Stimulated activated naive CD8-positive, alpha-beta T cell treated with anti-CD3 and anti-CD28 coated beads, Interleukin-15, Interleukin-2, amounts not matched to agents 100 ng/mL and 50 ng/mL, for 24 hours (primary cell): Measurements from ENCODE around the gene OPCML.

Experiments
- H3K27ac Mint-ChIP-seq: one replicate; pipeline ENCODE4 v1.8.0; 2021; ENCODE audit warnings: mild to moderate bottlenecking, mixed read lengths
- H3K27me3 Mint-ChIP-seq: one replicate; pipeline ENCODE4 v1.8.0; 2021; ENCODE audit warnings: mixed read lengths
- H3K36me3 Mint-ChIP-seq: one replicate; pipeline ENCODE4 v1.8.0; 2021; ENCODE audit warnings: low read depth, mixed read lengths
- H3K4me1 Mint-ChIP-seq: one replicate; pipeline ENCODE4 v1.8.0; 2021; ENCODE audit warnings: low read depth, mixed read lengths
- H3K4me3 Mint-ChIP-seq: one replicate; pipeline ENCODE4 v1.8.0; 2021; ENCODE audit warnings: mild to moderate bottlenecking, mixed read lengths
- H3K9me3 Mint-ChIP-seq: one replicate; pipeline ENCODE4 v1.8.0; 2021; ENCODE audit warnings: mixed read lengths

Gene OPCML

GRCh38 chr11:132960273-132961078, 571.8 kb downstream of the OPCML start:
- Mint-ChIP-seq H3K27ac (no peak overlapping the region), H3K9me3 (peaks cover 4% of the 10 kb centered on the region), H3K4me1 (no peaks in the 10 kb centered on the region), H3K4me3 (no peak overlapping the region), H3K27me3 (no peaks in the 10 kb centered on the region), H3K36me3 (no peaks in the 10 kb centered on the region)

GRCh38 chr11:132959693-132960092, 572.6 kb downstream of the OPCML start:
- Mint-ChIP-seq H3K36me3 (no peaks in the 10 kb centered on the region), H3K4me1 (no peaks in the 10 kb centered on the region), H3K9me3 (peaks cover 6% of the 10 kb centered on the region), H3K4me3 (no peak overlapping the region), H3K27ac (no peak overlapping the region), H3K27me3 (no peaks in the 10 kb centered on the region)

GRCh38 chr11:132957881-132958280, 574.4 kb downstream of the OPCML start:
- Mint-ChIP-seq H3K4me1 (no peaks in the 10 kb centered on the region), H3K4me3 (no peak overlapping the region), H3K9me3 (peaks cover 10% of the 10 kb centered on the region), H3K36me3 (no peaks in the 10 kb centered on the region), H3K27ac (no peak overlapping the region), H3K27me3 (no peaks in the 10 kb centered on the region)

GRCh38 chr11:132948252-132948651, 584.0 kb downstream of the OPCML start:
- Mint-ChIP-seq H3K9me3 (peaks cover 9% of the 10 kb centered on the region), H3K4me3 (no peak overlapping the region), H3K36me3 (no peaks in the 10 kb centered on the region), H3K4me1 (no peaks in the 10 kb centered on the region), H3K27me3 (peaks cover 14% of the 10 kb centered on the region), H3K27ac (no peak overlapping the region)

- no peaks in the 10 kb centered on the region for H3K4me1 Mint-ChIP-seq
- H3K4me3 Mint-ChIP-seq, result no peak overlapping the region
- peaks cover 30% of the 10 kb centered on the region for H3K27me3 Mint-ChIP-seq
- H3K36me3 Mint-ChIP-seq, result no peaks in the 10 kb centered on the region
- no peak overlapping the region for H3K27ac Mint-ChIP-seq
- H3K9me3 Mint-ChIP-seq, result peaks cover under 1% of the 10 kb centered on the region
Observed at GRCh38 chr11:132944569-132944944, 587.7 kb downstream of the OPCML start.

GRCh38 chr11:132943706-132944568, 588.4 kb downstream of the OPCML start:
- H3K36me3 Mint-ChIP-seq, result no peaks in the 10 kb centered on the region
- H3K9me3 Mint-ChIP-seq, result no peaks in the 10 kb centered on the region
- no peak overlapping the region for H3K4me3 Mint-ChIP-seq
- no peak overlapping the region for H3K27ac Mint-ChIP-seq
- no peaks in the 10 kb centered on the region for H3K4me1 Mint-ChIP-seq
- peaks cover 30% of the 10 kb centered on the region for H3K27me3 Mint-ChIP-seq

- peaks cover 30% of the 10 kb centered on the region for H3K27me3 Mint-ChIP-seq
- H3K9me3 Mint-ChIP-seq, result no peaks in the 10 kb centered on the region
- no peaks in the 10 kb centered on the region for H3K4me1 Mint-ChIP-seq
- H3K27ac Mint-ChIP-seq, result no peak overlapping the region
- no peaks in the 10 kb centered on the region for H3K36me3 Mint-ChIP-seq
- peak overlapping the region; percentile 13 for H3K4me3 Mint-ChIP-seq
Observed at GRCh38 chr11:132943357-132943705, 589.0 kb downstream of the OPCML start.

- Mint-ChIP-seq H3K36me3 (no peaks in the 10 kb centered on the region), H3K4me3 (no peak overlapping the region), H3K27ac (no peak overlapping the region)
Observed at GRCh38 chr11:132942611-132943356, 589.5 kb downstream of the OPCML start.

GRCh38 chr11:132941761-132942160, 590.5 kb downstream of the OPCML start:
- H3K27ac Mint-ChIP-seq, result no peak overlapping the region
- no peaks in the 10 kb centered on the region for H3K4me1 Mint-ChIP-seq
- H3K4me3 Mint-ChIP-seq, result no peak overlapping the region
- peaks cover 30% of the 10 kb centered on the region for H3K27me3 Mint-ChIP-seq
- no peaks in the 10 kb centered on the region for H3K36me3 Mint-ChIP-seq
- H3K9me3 Mint-ChIP-seq, result no peaks in the 10 kb centered on the region

More at GRCh38 chr11:132942611-132943356, 589.5 kb downstream of the OPCML start:
- peaks cover 30% of the 10 kb centered on the region for H3K27me3 Mint-ChIP-seq
- H3K4me1 Mint-ChIP-seq, result no peaks in the 10 kb centered on the region
- no peaks in the 10 kb centered on the region for H3K9me3 Mint-ChIP-seq

GRCh38 chr11:132941024-132941646, 591.2 kb downstream of the OPCML start:
- Mint-ChIP-seq H3K4me3 (no peak overlapping the region), H3K9me3 (no peaks in the 10 kb centered on the region)

GRCh38 chr11:132937016-132937415, 595.3 kb downstream of the OPCML start:
- no peak overlapping the region for H3K4me3 Mint-ChIP-seq
- no peaks in the 10 kb centered on the region for H3K4me1 Mint-ChIP-seq
- no peaks in the 10 kb centered on the region for H3K9me3 Mint-ChIP-seq
- H3K27me3 Mint-ChIP-seq, result peaks cover 6% of the 10 kb centered on the region
- no peaks in the 10 kb centered on the region for H3K36me3 Mint-ChIP-seq
- H3K27ac Mint-ChIP-seq, result no peak overlapping the region

More at GRCh38 chr11:132941024-132941646, 591.2 kb downstream of the OPCML start:
- no peak overlapping the region for H3K27ac Mint-ChIP-seq
- H3K27me3 Mint-ChIP-seq, result peaks cover 30% of the 10 kb centered on the region
- no peaks in the 10 kb centered on the region for H3K36me3 Mint-ChIP-seq
- no peaks in the 10 kb centered on the region for H3K4me1 Mint-ChIP-seq

- Mint-ChIP-seq H3K27me3 (no peaks in the 10 kb centered on the region), H3K27ac (no peak overlapping the region), H3K4me3 (no peak overlapping the region), H3K4me1 (no peaks in the 10 kb centered on the region), H3K36me3 (no peaks in the 10 kb centered on the region), H3K9me3 (no peaks in the 10 kb centered on the region)
Observed at GRCh38 chr11:132935383-132935782, 596.9 kb downstream of the OPCML start.

- Mint-ChIP-seq H3K27ac (no peak overlapping the region), H3K27me3 (no peaks in the 10 kb centered on the region), H3K36me3 (no peaks in the 10 kb centered on the region), H3K4me3 (no peak overlapping the region), H3K4me1 (no peaks in the 10 kb centered on the region), H3K9me3 (no peaks in the 10 kb centered on the region)
Observed at GRCh38 chr11:132933703-132934102, 598.6 kb downstream of the OPCML start.

- Mint-ChIP-seq H3K4me3 (no peak overlapping the region), H3K27ac (no peak overlapping the region), H3K4me1 (no peaks in the 10 kb centered on the region), H3K9me3 (no peaks in the 10 kb centered on the region), H3K27me3 (no peaks in the 10 kb centered on the region), H3K36me3 (no peaks in the 10 kb centered on the region)
Observed at GRCh38 chr11:132925825-132926469, 606.4 kb downstream of the OPCML start.
